Endothelial cell (in vitro differentiated cells): ENCODE measurements around the gene TIRAP. TPM values are rescaled to one million over a fixed set of nuclear protein-coding genes. Genes with fewer than 3 reads are reported as not detected.

Source experiments
- DNase-seq: peaks from one replicate; pipeline ENCODE4 v3.0.0; 2021; ENCODE audit warnings: low spot score
- H3K27ac Mint-ChIP-seq: one replicate; pipeline ENCODE4 v1.8.0; 2021; ENCODE audit warnings: mixed read lengths, inconsistent platforms; ENCODE audit not compliant: unreplicated experiment
- H3K27me3 Mint-ChIP-seq: one replicate; pipeline ENCODE4 v1.8.0; 2021; ENCODE audit warnings: mild to moderate bottlenecking, moderate library complexity, mixed read lengths, inconsistent platforms; ENCODE audit not compliant: unreplicated experiment
- H3K36me3 Mint-ChIP-seq: one replicate; pipeline ENCODE4 v1.8.0; 2021; ENCODE audit warnings: mild to moderate bottlenecking, low read depth, mixed read lengths, inconsistent platforms; ENCODE audit not compliant: unreplicated experiment
- H3K4me1 Mint-ChIP-seq: one replicate; pipeline ENCODE4 v1.8.0; 2021; ENCODE audit warnings: mild to moderate bottlenecking, mixed read lengths, inconsistent platforms; ENCODE audit not compliant: unreplicated experiment
- H3K4me3 Mint-ChIP-seq: one replicate; pipeline ENCODE4 v1.8.0; 2021; ENCODE audit warnings: mild to moderate bottlenecking, mixed read lengths, inconsistent platforms; ENCODE audit not compliant: unreplicated experiment
- H3K9me3 Mint-ChIP-seq: one replicate; pipeline ENCODE4 v1.8.0; 2021; ENCODE audit warnings: mixed read lengths, inconsistent platforms; ENCODE audit not compliant: unreplicated experiment
- CTCF ChIP-seq: fragments of 200-600 bp; sonication (generic); IDR thresholded peaks from one replicate; pipeline ENCODE4 v1.5.0; 2021; ENCODE audit warnings: antibody characterized with exemption; ENCODE audit not compliant: unreplicated experiment
- total RNA-seq: library from RNA; stranded (reverse); fragmentation: NEBNext Ultra II Directional; extraction: Animal tissue kit (Norgen Biotek cat#: 25700); gene quantifications from one replicate; pipeline ENCODE4 v1.2.1, GENCODE V29; 2021; ENCODE audit not compliant: unreplicated experiment

The TIRAP gene
- total RNA-seq, 1 donor from 2014 or later: 12.4 TPM

- Mint-ChIP-seq H3K4me1 (no peaks in the 10 kb centered on the region), H3K9me3 (no peaks in the 10 kb centered on the region), H3K27me3 (no peaks in the 10 kb centered on the region), H3K4me3 (no peak overlapping the region), H3K36me3 (peaks cover 23% of the 10 kb centered on the region), H3K27ac (no peak overlapping the region)
- TF ChIP-seq CTCF: no peak
- DNase-seq: no peak
Measured at GRCh38 chr11:126256216-126256615, 26.7 kb upstream of the TIRAP start.

- no peaks in the 10 kb centered on the region for H3K9me3 Mint-ChIP-seq
- no peaks in the 10 kb centered on the region for H3K27me3 Mint-ChIP-seq
- H3K36me3 Mint-ChIP-seq: peaks cover 23% of the 10 kb centered on the region
- H3K4me3 Mint-ChIP-seq: no peak overlapping the region
- H3K4me1 Mint-ChIP-seq: no peaks in the 10 kb centered on the region
- no peak for TF ChIP-seq CTCF
- no peak for DNase-seq
- H3K27ac Mint-ChIP-seq: no peak overlapping the region
Measured at GRCh38 chr11:126257144-126257543, 25.7 kb upstream of the TIRAP start.

- H3K4me1 Mint-ChIP-seq: no peaks in the 10 kb centered on the region
- peaks cover 26% of the 10 kb centered on the region for H3K36me3 Mint-ChIP-seq
- TF ChIP-seq CTCF: no peak
- no peak overlapping the region for H3K27ac Mint-ChIP-seq
- no peak for DNase-seq
- H3K4me3 Mint-ChIP-seq: no peak overlapping the region
- no peaks in the 10 kb centered on the region for H3K9me3 Mint-ChIP-seq
- H3K27me3 Mint-ChIP-seq: no peaks in the 10 kb centered on the region
Measured at GRCh38 chr11:126257764-126258163, 25.1 kb upstream of the TIRAP start.

- Mint-ChIP-seq H3K27ac (no peak overlapping the region), H3K9me3 (no peaks in the 10 kb centered on the region), H3K4me3 (peak overlapping the region; percentile 39), H3K36me3 (peaks cover 49% of the 10 kb centered on the region), H3K27me3 (peaks cover 6% of the 10 kb centered on the region), H3K4me1 (peaks cover 19% of the 10 kb centered on the region)
- no peak for TF ChIP-seq CTCF
- DNase-seq: no peak
Measured at GRCh38 chr11:126262216-126262615, 20.7 kb upstream of the TIRAP start.

GRCh38 chr11:126263489-126263888 is 19.4 kb upstream of the TIRAP start:
- DNase-seq: no peak
- Mint-ChIP-seq H3K4me3 (no peak overlapping the region), H3K27ac (peak overlapping the region; percentile 59), H3K36me3 (peaks cover 55% of the 10 kb centered on the region), H3K4me1 (peaks cover 29% of the 10 kb centered on the region), H3K9me3 (no peaks in the 10 kb centered on the region), H3K27me3 (peaks cover 8% of the 10 kb centered on the region)
- no peak for TF ChIP-seq CTCF
